H9 (cell line): ENCODE results near the gene NINL. TPM values are rescaled to one million over a fixed set of nuclear protein-coding genes. Genes with fewer than 3 reads are reported as not detected.

Experiments
- DNase-seq: peaks from one replicate; pipeline ENCODE4 v3.0.0-alpha.2; 2017
- H2AFZ ChIP-seq: one replicate; pipeline ENCODE4 v1.6.1; 2013; ENCODE audit warnings: mild to moderate bottlenecking, low read length, control low read depth, moderate library complexity
- H2AK5ac ChIP-seq: 2 replicates; pipeline ENCODE4 v1.6.1; 2013; ENCODE audit warnings: low read length, control low read depth, mixed read lengths; ENCODE audit not compliant: insufficient read length
- H2BK120ac ChIP-seq: one replicate; pipeline ENCODE4 v1.6.1; 2013; ENCODE audit warnings: low read depth, mild to moderate bottlenecking, low read length, control low read depth, inconsistent platforms; ENCODE audit not compliant: poor library complexity, severe bottlenecking
- H2BK12ac ChIP-seq: 2 replicates; pipeline ENCODE4 v1.6.1; 2013; ENCODE audit warnings: low read length, control low read depth, mixed read lengths, low read depth; ENCODE audit not compliant: insufficient read length
- H2BK15ac ChIP-seq: 2 replicates; pipeline ENCODE4 v1.6.1; 2013; ENCODE audit warnings: low read depth, low read length, control low read depth
- H2BK20ac ChIP-seq: one replicate; pipeline ENCODE4 v1.6.1; 2013; ENCODE audit warnings: low read depth, mild to moderate bottlenecking, low read length, control low read depth, inconsistent platforms; ENCODE audit not compliant: poor library complexity, severe bottlenecking
- H2BK5ac ChIP-seq: 2 replicates; pipeline ENCODE4 v1.6.1; 2013; ENCODE audit warnings: low read length, control low read depth, mixed read lengths; ENCODE audit not compliant: insufficient read length
- H3K14ac ChIP-seq: 2 replicates; pipeline ENCODE4 v1.6.1; 2013; ENCODE audit warnings: low read length, control low read depth; ENCODE audit not compliant: insufficient read depth
- H3K18ac ChIP-seq: 2 replicates; pipeline ENCODE4 v1.6.1; 2013; ENCODE audit warnings: low read depth, mild to moderate bottlenecking, mixed read lengths, low read length, control low read depth; ENCODE audit not compliant: insufficient read length
- H3K23ac ChIP-seq: 2 replicates; pipeline ENCODE4 v1.6.1; 2013; ENCODE audit warnings: low read length, control low read depth, mixed read lengths, low read depth; ENCODE audit not compliant: insufficient read length
- H3K23me2 ChIP-seq: 2 replicates; pipeline ENCODE4 v1.6.1; 2013; ENCODE audit warnings: low read depth, mild to moderate bottlenecking, mixed read lengths, low read length, control low read depth; ENCODE audit not compliant: insufficient read length, poor library complexity, severe bottlenecking
- H3K27ac ChIP-seq: 2 replicates; pipeline ENCODE4 v1.5.1; 2013; ENCODE audit warnings: low read length, control low read depth, mixed read lengths, low read depth; ENCODE audit not compliant: insufficient read length
- H3K27me3 ChIP-seq: 2 replicates; pipeline ENCODE4 v1.6.1; 2013; ENCODE audit warnings: low read length, control low read depth, inconsistent platforms; ENCODE audit not compliant: insufficient read depth
- H3K4ac ChIP-seq: 2 replicates; pipeline ENCODE4 v1.6.1; 2013; ENCODE audit warnings: low read depth, mild to moderate bottlenecking, control low read depth, inconsistent platforms, low read length, moderate library complexity
- H3K4me1 ChIP-seq: 2 replicates; pipeline ENCODE4 v1.6.1; 2013; ENCODE audit warnings: low read length, control low read depth, inconsistent platforms; ENCODE audit not compliant: insufficient read depth
- H3K4me2 ChIP-seq: 2 replicates; pipeline ENCODE4 v1.6.1; 2013; ENCODE audit warnings: low read length, control low read depth, mixed read lengths; ENCODE audit not compliant: insufficient read length, insufficient read depth
- H3K56ac ChIP-seq: 2 replicates; pipeline ENCODE4 v1.6.1; 2013; ENCODE audit warnings: low read depth, mild to moderate bottlenecking, mixed read lengths, low read length, control low read depth; ENCODE audit not compliant: insufficient read length
- H3K79me1 ChIP-seq: 2 replicates; pipeline ENCODE4 v1.6.1; 2013; ENCODE audit warnings: low read depth, mild to moderate bottlenecking, moderate library complexity, low read length, control low read depth, inconsistent platforms; ENCODE audit not compliant: insufficient read depth, poor library complexity, severe bottlenecking
- H3K79me2 ChIP-seq: 2 replicates; pipeline ENCODE4 v1.6.1; 2013; ENCODE audit warnings: low read length, control low read depth, inconsistent platforms; ENCODE audit not compliant: insufficient read depth
- H3K9ac ChIP-seq: 2 replicates; pipeline ENCODE4 v1.6.1; 2013; ENCODE audit warnings: low read length, control low read depth, mixed read lengths; ENCODE audit not compliant: insufficient read length; ENCODE audit errors: extremely low read depth
- H3K9me3 ChIP-seq: one replicate; pipeline ENCODE4 v1.6.1; 2013; ENCODE audit warnings: low read depth, low read length, inconsistent platforms; ENCODE audit not compliant: control insufficient read depth
- H3T11ph ChIP-seq: one replicate; pipeline ENCODE4 v1.6.1; 2013; ENCODE audit warnings: mild to moderate bottlenecking, low read length, control low read depth, inconsistent platforms
- H4K20me1 ChIP-seq: one replicate; pipeline ENCODE4 v1.6.1; 2013; ENCODE audit not compliant: control insufficient read depth, insufficient read length, insufficient read depth
- H4K5ac ChIP-seq: 2 replicates; pipeline ENCODE4 v1.6.1; 2013; ENCODE audit warnings: low read depth, mild to moderate bottlenecking, mixed read lengths, low read length, control low read depth; ENCODE audit not compliant: insufficient read length
- H4K8ac ChIP-seq: replicated peaks from 2 replicates; pipeline ENCODE4 v1.6.1; 2013; ENCODE audit warnings: low read length, control low read depth, mixed read lengths, low read depth; ENCODE audit not compliant: insufficient read length
- H4K91ac ChIP-seq: 2 replicates; pipeline ENCODE4 v1.6.1; 2013; ENCODE audit warnings: low read depth, mild to moderate bottlenecking, moderate library complexity, mixed read lengths, low read length, control low read depth; ENCODE audit not compliant: insufficient read length
- H3K27ac Mint-ChIP-seq, 3 experiments: 2 replicates in 2 of 3; 3 replicates in 1 of 3; pipeline ENCODE4 v1.8.0; 2020 to 2021; ENCODE audit warnings: mixed read lengths in 3 of 3, mild to moderate bottlenecking in 1 of 3, moderate library complexity in 1 of 3
- H3K27me3 Mint-ChIP-seq: 2 replicates; pipeline ENCODE4 v1.8.0; 2021; ENCODE audit warnings: low read depth, mild to moderate bottlenecking, moderate library complexity, mixed read lengths
- H3K36me3 Mint-ChIP-seq, 3 experiments: 2 replicates in 2 of 3; 3 replicates in 1 of 3; pipeline ENCODE4 v1.8.0; 2020 to 2021; ENCODE audit warnings: low read depth in 3 of 3, mixed read lengths in 3 of 3; ENCODE audit not compliant: insufficient read depth in 1 of 3
- H3K4me1 Mint-ChIP-seq, 2 experiments: 2 replicates each; pipeline ENCODE4 v1.8.0; 2020; ENCODE audit warnings: mixed read lengths in 2 of 2
- H3K4me3 Mint-ChIP-seq, 2 experiments: 2 replicates in 1 of 2; 3 replicates in 1 of 2; pipeline ENCODE4 v1.8.0; 2020 to 2021; ENCODE audit warnings: mild to moderate bottlenecking in 2 of 2, mixed read lengths in 2 of 2, moderate library complexity in 1 of 2
- H3K9me3 Mint-ChIP-seq, 2 experiments: 2 replicates in 1 of 2; 3 replicates in 1 of 2; pipeline ENCODE4 v1.8.0; 2020; ENCODE audit warnings: mild to moderate bottlenecking in 2 of 2, mixed read lengths in 2 of 2, moderate library complexity in 1 of 2
- WGBS: extraction: QIAGEN DNeasy Blood & Tissue Kit; methylation state at CpG from one replicate; pipeline ENCODE4 v1.1.7; 2013; ENCODE audit warnings: missing lambda C conversion rate, low lambda C conversion rate, mixed read lengths; ENCODE audit not compliant: insufficient read length; ENCODE audit errors: extremely low coverage; 5-methylcytosine and 5-hydroxymethylcytosine counted together
- total RNA-seq: library from RNA; stranded (reverse); gene quantifications from 2 replicates; pipeline ENCODE4 v1.2.1, GENCODE V29; 2021
- TF ChIP-seq, protein P1 (sequence below): fragments of 200-600 bp; sonication (generic); conservative IDR thresholded peaks from 3 replicates; pipeline ENCODE4 v1.8.0; 2021; ENCODE audit warnings: antibody characterized with exemption, mild to moderate bottlenecking

The NINL gene
- total RNA-seq, 1 experiment from 2014 or later, result 34.3 TPM

DNA sequence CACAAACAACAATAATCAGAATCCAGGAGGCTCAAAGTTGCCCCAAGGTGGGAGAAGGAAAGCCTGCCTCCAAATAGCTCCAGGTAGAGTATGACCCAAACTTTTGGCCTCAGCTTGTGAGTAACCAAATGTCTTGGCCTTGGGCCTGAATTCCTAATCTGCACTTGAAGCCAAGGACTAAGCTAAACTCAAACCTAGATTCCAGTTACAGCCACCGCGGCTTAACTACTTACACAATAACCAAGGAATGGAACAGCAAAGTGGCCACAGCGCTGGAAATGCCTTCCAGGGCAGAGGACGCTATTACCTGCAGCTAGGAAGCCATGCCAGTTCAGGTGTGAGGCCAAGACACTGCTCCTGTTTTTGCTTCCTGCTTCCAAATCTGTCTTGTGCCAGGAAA lies 4.6 kb downstream of the NINL start:
- Histone ChIP-seq H2BK5ac (no peak overlapping the region), H3K27me3 (no peaks in the 10 kb centered on the region), H2AFZ (no peak overlapping the region), H4K8ac (no peak overlapping the region), H3K18ac (no peak overlapping the region), H4K5ac (no peak overlapping the region), H3K4ac (no peak overlapping the region), H2BK12ac (no peak overlapping the region), H2BK15ac (no peak overlapping the region), H3K23me2 (peaks cover 4% of the 10 kb centered on the region), H2BK20ac (no peak overlapping the region), H2AK5ac (no peak overlapping the region), H3K56ac (no peak overlapping the region), H4K20me1 (no peaks in the 10 kb centered on the region), H3K9me3 (no peaks in the 10 kb centered on the region), H3K9ac (no peak overlapping the region), H3K23ac (no peak overlapping the region), H3K79me2 (peaks cover 29% of the 10 kb centered on the region; the same call in 1 of the 2 replicates), H3K27ac (no peak overlapping the region), H3K4me2 (no peak overlapping the region), H3K4me1 (no peaks in the 10 kb centered on the region; the same call in 1 of the 2 replicates), H4K91ac (no peak overlapping the region), H2BK120ac (no peak overlapping the region), H3K79me1 (peaks cover 4% of the 10 kb centered on the region), H3T11ph (no peak overlapping the region), H3K14ac (no peak overlapping the region)
- no CpG with 5 or more reads among the region's 4 CpGs for WGBS
- Mint-ChIP-seq H3K27ac (peak overlapping the region in 2 of 3 experiments; percentile 39 to 44; a peak in 2 of 7 replicates), H3K4me3 (no peak overlapping the region; a peak in 1 of 5 replicates), H3K4me1 (peaks cover 37 to 44% of the 10 kb centered on the region in 2 experiments), H3K9me3 (peaks cover 0 to 2% of the 10 kb centered on the region in 2 experiments; a peak in 2 of 5 replicates), H3K27me3 (no peaks in the 10 kb centered on the region), H3K36me3 (peaks cover 36 to 39% (median 37%) of the 10 kb centered on the region in 3 experiments)
- TF ChIP-seq, protein P1, sequence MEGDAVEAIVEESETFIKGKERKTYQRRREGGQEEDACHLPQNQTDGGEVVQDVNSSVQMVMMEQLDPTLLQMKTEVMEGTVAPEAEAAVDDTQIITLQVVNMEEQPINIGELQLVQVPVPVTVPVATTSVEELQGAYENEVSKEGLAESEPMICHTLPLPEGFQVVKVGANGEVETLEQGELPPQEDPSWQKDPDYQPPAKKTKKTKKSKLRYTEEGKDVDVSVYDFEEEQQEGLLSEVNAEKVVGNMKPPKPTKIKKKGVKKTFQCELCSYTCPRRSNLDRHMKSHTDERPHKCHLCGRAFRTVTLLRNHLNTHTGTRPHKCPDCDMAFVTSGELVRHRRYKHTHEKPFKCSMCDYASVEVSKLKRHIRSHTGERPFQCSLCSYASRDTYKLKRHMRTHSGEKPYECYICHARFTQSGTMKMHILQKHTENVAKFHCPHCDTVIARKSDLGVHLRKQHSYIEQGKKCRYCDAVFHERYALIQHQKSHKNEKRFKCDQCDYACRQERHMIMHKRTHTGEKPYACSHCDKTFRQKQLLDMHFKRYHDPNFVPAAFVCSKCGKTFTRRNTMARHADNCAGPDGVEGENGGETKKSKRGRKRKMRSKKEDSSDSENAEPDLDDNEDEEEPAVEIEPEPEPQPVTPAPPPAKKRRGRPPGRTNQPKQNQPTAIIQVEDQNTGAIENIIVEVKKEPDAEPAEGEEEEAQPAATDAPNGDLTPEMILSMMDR, result no peak
- DNase-seq, result no peak
